K562 (cell line): ENCODE measurements around the gene ERC2. TPM values are rescaled to one million over a fixed set of nuclear protein-coding genes. Genes with fewer than 3 reads are reported as not detected.

Experiments used
- ATAC-seq: fragments of 200-7000 bp; cut with Tn5 transposase; 3 replicates; pipeline ENCODE4 v1.9.1; 2020; ENCODE audit warnings: moderate library complexity
- BruUV-seq: library from RNA; stranded (reverse); fragments of 400-500 nt; replicated peaks from 2 replicates; lab custom pipeline; 2021; lab: Mats Ljungman, UMichigan
- CTCF ChIA-PET: fragments of 300-600 bp; formaldehyde crosslinking; extraction: SDS; loops from one replicate; lab custom pipeline; 2021; ENCODE audit warnings: low intra/inter-chr PET ratio; lab: Yijun Ruan, JAX
- POLR2A ChIA-PET: fragments of 300-600, 350-650 bp; sonication (Branson Sonifier 250); formaldehyde crosslinking; extraction: SDS; loops from one replicate; lab custom pipeline; 2021; ENCODE audit warnings: antibody characterized with exemption, inconsistent platforms; lab: Yijun Ruan, JAX
- DNase-seq, 4 experiments: peaks; one replicate each; pipeline versions ENCODE4 v3.0.0 to v3.0.0-alpha.2; 2011 to 2018; ENCODE audit warnings: low spot score in 3 of 4, mixed read lengths in 3 of 4; ENCODE audit errors: extremely low read depth in 1 of 4
- FAIRE-seq: peaks from 2 replicates; lab custom pipeline; 2011; peaks lifted over from hg19 to GRCh38; lab: Jason Lieb, UNC
- H2AFZ ChIP-seq: 2 replicates; pipeline ENCODE4 v1.6.0; 2011; ENCODE audit warnings: low read depth, low read length, control low read depth, inconsistent platforms
- H3K27ac ChIP-seq: fragments of 200-600 bp; 3 replicates; pipeline ENCODE4 v1.8.0; 2011; ENCODE audit warnings: low read depth, mild to moderate bottlenecking, control low read depth, inconsistent platforms, low read length, moderate library complexity, mixed read lengths; ENCODE audit errors: extremely low read depth
- H3K27me3 ChIP-seq, 2 experiments: fragments of 300-600 bp in 1 of 2; 2 replicates in 1 of 2; 3 replicates in 1 of 2; pipeline versions ENCODE4 v1.6.0 to v1.8.0; 2011; ENCODE audit warnings: inconsistent platforms in 2 of 2, low read length in 2 of 2, mild to moderate bottlenecking in 1 of 2, mixed read lengths in 1 of 2, moderate library complexity in 1 of 2; ENCODE audit not compliant: control insufficient read depth in 2 of 2, insufficient read depth in 2 of 2
- H3K36me3 ChIP-seq: fragments of 300-600 bp; 3 replicates; pipeline ENCODE4 v1.8.0; 2011; ENCODE audit warnings: mild to moderate bottlenecking, low read length, inconsistent platforms; ENCODE audit not compliant: control insufficient read depth, insufficient read depth
- H3K4me1 ChIP-seq, 2 experiments: fragments of 200-600 bp in 1 of 2; replicated peaks in 1 of 2; 2 replicates in 1 of 2; 3 replicates in 1 of 2; pipeline versions ENCODE4 v1.5.1 to v1.8.0; 2011; ENCODE audit warnings: inconsistent platforms in 2 of 2, low read length in 2 of 2, mild to moderate bottlenecking in 1 of 2, mixed read lengths in 1 of 2, moderate library complexity in 1 of 2; ENCODE audit not compliant: control insufficient read depth in 2 of 2, insufficient read depth in 2 of 2
- H3K4me2 ChIP-seq: 2 replicates; pipeline ENCODE4 v1.6.1; 2011; ENCODE audit warnings: low read length, control low read depth, inconsistent platforms, mixed read lengths; ENCODE audit not compliant: insufficient read depth
- H3K4me3 ChIP-seq: fragments of 200-600 bp; sonication (generic), shearing (Covaris generic); 2 replicates; pipeline ENCODE4 v1.5.1; 2016; ENCODE audit warnings: control low read depth, inconsistent platforms
- H3K79me2 ChIP-seq: fragments of 200-600 bp; 3 replicates; pipeline ENCODE4 v1.8.0; 2011; ENCODE audit warnings: low read length, inconsistent platforms; ENCODE audit not compliant: control insufficient read depth, insufficient read depth
- H3K9ac ChIP-seq, 2 experiments: 2 replicates each; pipeline versions ENCODE4 v1.6.0 to v1.6.1; 2011; ENCODE audit warnings: low read depth in 2 of 2, low read length in 2 of 2, control low read depth in 1 of 2, inconsistent platforms in 1 of 2, mild to moderate bottlenecking in 1 of 2, mixed read lengths in 1 of 2; ENCODE audit not compliant: insufficient read depth in 1 of 2
- H3K9me1 ChIP-seq: one replicate; pipeline ENCODE4 v1.6.0; 2011; ENCODE audit warnings: inconsistent platforms, mild to moderate bottlenecking, low read length, moderate library complexity; ENCODE audit not compliant: control insufficient read depth, insufficient read depth
- H3K9me3 ChIP-seq: replicated peaks from 2 replicates; pipeline ENCODE4 v1.5.1; 2011; ENCODE audit warnings: low read depth, low read length, inconsistent platforms; ENCODE audit not compliant: control insufficient read depth, insufficient read depth
- H4K20me1 ChIP-seq: replicated peaks from 2 replicates; pipeline ENCODE4 v1.6.1; 2011; ENCODE audit warnings: low read length, inconsistent platforms, mixed read lengths; ENCODE audit not compliant: control insufficient read depth, insufficient read depth
- ETS1 ChIP-seq: conservative IDR thresholded peaks from 2 replicates; pipeline ENCODE4 v1.6.1; 2011; ENCODE audit warnings: low read depth, mild to moderate bottlenecking, low read length; ENCODE audit not compliant: control insufficient read depth
- FOXM1 ChIP-seq, 2 experiments: fragments of 450-650 bp in 1 of 2; sonication (generic) in 1 of 2; formaldehyde crosslinking in 1 of 2; IDR thresholded peaks; 2 replicates each; pipeline versions ENCODE4 v1.6.1 to v1.9.0; 2017 to 2022; ENCODE audit warnings: low read depth in 2 of 2, mild to moderate bottlenecking in 2 of 2, missing genetic modification reagents in 1 of 2, moderate library complexity in 1 of 2
- IFI16 ChIP-seq: fragments of 250-450 bp; sonication (Bioruptor Pico); IDR thresholded peaks from 2 replicates; pipeline ENCODE4 v2.1.2; 2022; ENCODE audit warnings: mild to moderate bottlenecking, inconsistent platforms
- KLF1 ChIP-seq: fragments of 450-650 bp; IDR thresholded peaks from 2 replicates; pipeline ENCODE4 v1.6.1; 2016; ENCODE audit warnings: missing genetic modification characterization, missing compliant biosample characterization
- NFE2 ChIP-seq: IDR thresholded peaks from 2 replicates; pipeline ENCODE4 v1.6.1; 2014; ENCODE audit warnings: antibody characterized with exemption, low read depth
- RBM17 ChIP-seq: fragments of 200-400 bp; formaldehyde crosslinking; IDR thresholded peaks from 2 replicates; pipeline ENCODE4 v1.6.1; 2017; ENCODE audit warnings: low read depth, mild to moderate bottlenecking, low read length, borderline replicate concordance
- RFX1 ChIP-seq: fragments of 450-650 bp; IDR thresholded peaks from 2 replicates; pipeline ENCODE4 v1.6.1; 2016; ENCODE audit warnings: mild to moderate bottlenecking, moderate library complexity
- SMARCC2 ChIP-seq: fragments of 450-650 bp; IDR thresholded peaks from 2 replicates; pipeline ENCODE4 v1.6.1; 2017; ENCODE audit warnings: antibody characterized with exemption, moderate library complexity, mild to moderate bottlenecking, low read depth
- TRIM28 ChIP-seq: fragments of 450-650 bp; IDR thresholded peaks from 2 replicates; pipeline ENCODE4 v1.6.1; 2017
- TSC22D4 ChIP-seq: fragments of 450-650 bp; IDR thresholded peaks from 2 replicates; pipeline ENCODE4 v1.6.1; 2016; ENCODE audit warnings: missing genetic modification characterization, missing biosample characterization, control low read depth
- ZNF609 ChIP-seq: sonication (generic); formaldehyde crosslinking; IDR thresholded peaks from 2 replicates; pipeline ENCODE4 v1.8.1; 2023; ENCODE audit warnings: missing genetic modification reagents, mild to moderate bottlenecking, borderline replicate concordance
- WGBS: fragments of 100-300 bp; shearing (Covaris generic); methylation state at CpG from one replicate; pipeline ENCODE4 v1.1.6; 2016; ENCODE audit warnings: low coverage, mixed read lengths; ENCODE audit not compliant: insufficient coverage; ENCODE audit errors: missing lambda C conversion rate; 5-methylcytosine and 5-hydroxymethylcytosine counted together
- in situ Hi-C: fragments of 300-500 bp; cut with MboI; formaldehyde crosslinking; loops from 4 replicates; pipeline ENCODE4 v1.15.0; 2018; ENCODE audit warnings: inconsistent platforms, mixed read lengths
- intact Hi-C: fragments of 100-400 bp; cut with micrococcal nuclease; formaldehyde crosslinking; loops from 2 replicates; pipeline ENCODE4 v1.14.2; 2022
- polyA plus RNA-seq, 8 experiments: library from polyadenylated mRNA; depleted of rRNA in 4 of 8; stranded (reverse) in 5 of 8; unstranded in 3 of 8; fragments of >200 nt; fragmentation: Nextera tagmentation in 2 of 8; fragmentation: Illumina TruSeq in 1 of 8; extraction: Ambion mirVana in 2 of 8; extraction: Trizol in 1 of 8; gene quantifications; 2 replicates each; pipeline versions ENCODE4 v1.2.1 to v1.2.3, GENCODE V29; 2011 to 2014; ENCODE audit warnings: inconsistent platforms in 1 of 8, missing spikeins in 1 of 8
- total RNA-seq, 7 experiments: library from RNA; depleted of rRNA in 6 of 7; stranded (reverse); fragments of >200 nt in 6 of 7; fragmentation: Illumina TruSeq in 2 of 7; extraction: Trizol in 2 of 7; gene quantifications; 2 replicates each; pipeline versions ENCODE4 v1.2.1 to v1.2.3, GENCODE V29; 2011 to 2021; ENCODE audit warnings: low replicate concordance in 1 of 7

Gene ERC2
- total and polyA plus RNA-seq, 9 of the 15 experiments (the other 6 are each of a cell fraction or from before 2014, with no cell fraction given), result 0.04 to 0.18 (median 0.07) TPM; not detected in 2

GRCh38 chr3:56366641-56367162 is 101.6 kb downstream of the ERC2 start:
- intact Hi-C loops (no loop called here), in situ Hi-C loops (no loop called here)
- 3% methylated on average over 4 of the region's 4 CpGs for WGBS
- no peak for TF ChIP-seq ZNF609
- no peak for TF ChIP-seq KLF1
- TF ChIP-seq FOXM1 (IDR thresholded peaks at IDR 0.05; ENCODE audit: low read depth), result no peak
- no peak for TF ChIP-seq FOXM1 (CRISPR knock-in tag; IDR thresholded peaks at IDR 0.05; ENCODE audit: low read depth)
- no peak for TF ChIP-seq ETS1
- TF ChIP-seq TRIM28, result no peak
- no peak for TF ChIP-seq RFX1
- TF ChIP-seq SMARCC2, result no peak
- TF ChIP-seq IFI16 (CRISPR knock-in tag), result no peak
- no peak for TF ChIP-seq NFE2
- no peak for TF ChIP-seq TSC22D4
- no peak for TF ChIP-seq RBM17
- Histone ChIP-seq H3K27ac (no peak overlapping the region), H3K9me3 (no peaks in the 10 kb centered on the region), H3K79me2 (no peaks in the 10 kb centered on the region), H2AFZ (no peak overlapping the region), H3K36me3 (no peaks in the 10 kb centered on the region), H3K4me1 (no peaks in the 10 kb centered on the region), H3K27me3 (no peaks in the 10 kb centered on the region), H3K4me3 (no peak overlapping the region), H3K9ac (no peak overlapping the region), H4K20me1 (no peaks in the 10 kb centered on the region), H3K4me2 (no peak overlapping the region), H3K9me1 (no peaks in the 10 kb centered on the region)
- POLR2A ChIA-PET, result no interaction called here
- BruUV-seq, result no TSS peak
- DNase-seq (no peak), ATAC-seq (no peak), FAIRE-seq (no peak)
- CTCF ChIA-PET, result no interaction called here
